Measurements from ENCODE around the gene SART1. TPM values are rescaled to one million over a fixed set of nuclear protein-coding genes. Genes with fewer than 3 reads are reported as not detected.

The SART1 gene
- polyA plus RNA-seq, 1 donor from 2014 or later: 34.9 TPM

DNA sequence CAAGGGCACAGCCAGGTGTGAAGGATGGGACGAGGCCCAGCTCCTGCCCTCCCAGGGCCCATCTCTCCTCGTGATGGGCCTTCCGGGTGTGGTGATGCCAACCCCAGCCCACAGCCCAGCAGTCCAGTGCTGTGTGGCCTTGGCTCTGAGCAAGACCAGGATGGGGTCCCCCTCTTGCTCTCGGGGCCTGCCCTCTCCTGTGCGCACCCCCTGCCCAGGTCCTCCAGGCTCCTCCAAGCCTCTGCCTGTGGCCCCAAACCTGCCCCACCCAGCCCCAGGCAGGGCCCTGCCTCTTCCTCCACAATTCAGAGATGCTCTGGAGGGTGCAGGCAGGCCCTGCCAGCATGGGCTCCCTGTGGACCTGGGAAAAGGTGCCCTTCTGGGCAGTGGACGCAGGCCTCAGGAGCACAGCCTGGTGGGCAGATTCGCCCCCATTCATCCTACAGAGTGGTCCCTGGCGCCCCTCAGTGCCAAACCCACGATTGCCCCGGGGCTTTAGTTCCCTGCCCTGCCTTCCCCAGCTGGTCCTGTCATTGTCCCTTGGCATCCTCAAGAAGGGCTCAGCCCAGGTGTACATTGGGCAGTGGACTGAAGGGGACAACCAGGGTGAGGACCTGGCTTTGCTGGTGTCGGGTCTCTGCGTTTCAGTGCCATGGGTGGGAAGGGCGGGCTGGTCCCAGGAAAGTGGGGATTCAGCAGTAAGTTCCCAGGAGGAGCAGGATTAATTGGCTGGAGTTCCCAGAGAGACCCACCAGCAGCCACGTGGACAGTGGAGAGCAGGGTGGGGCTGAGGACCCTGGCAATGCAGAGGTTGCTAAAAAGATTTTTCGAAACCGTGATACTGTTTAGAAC, 20.7 kb downstream of the SART1 start:
- Histone ChIP-seq H3K27me3 (ENCODE audit: insufficient read depth, low read depth, low read length) (no peaks in the 10 kb centered on the region), H3K9me2 (ENCODE audit: insufficient read depth, low read length) (no peaks in the 10 kb centered on the region), H4K20me1 (ENCODE audit: insufficient read depth) (no peaks in the 10 kb centered on the region)

DNA sequence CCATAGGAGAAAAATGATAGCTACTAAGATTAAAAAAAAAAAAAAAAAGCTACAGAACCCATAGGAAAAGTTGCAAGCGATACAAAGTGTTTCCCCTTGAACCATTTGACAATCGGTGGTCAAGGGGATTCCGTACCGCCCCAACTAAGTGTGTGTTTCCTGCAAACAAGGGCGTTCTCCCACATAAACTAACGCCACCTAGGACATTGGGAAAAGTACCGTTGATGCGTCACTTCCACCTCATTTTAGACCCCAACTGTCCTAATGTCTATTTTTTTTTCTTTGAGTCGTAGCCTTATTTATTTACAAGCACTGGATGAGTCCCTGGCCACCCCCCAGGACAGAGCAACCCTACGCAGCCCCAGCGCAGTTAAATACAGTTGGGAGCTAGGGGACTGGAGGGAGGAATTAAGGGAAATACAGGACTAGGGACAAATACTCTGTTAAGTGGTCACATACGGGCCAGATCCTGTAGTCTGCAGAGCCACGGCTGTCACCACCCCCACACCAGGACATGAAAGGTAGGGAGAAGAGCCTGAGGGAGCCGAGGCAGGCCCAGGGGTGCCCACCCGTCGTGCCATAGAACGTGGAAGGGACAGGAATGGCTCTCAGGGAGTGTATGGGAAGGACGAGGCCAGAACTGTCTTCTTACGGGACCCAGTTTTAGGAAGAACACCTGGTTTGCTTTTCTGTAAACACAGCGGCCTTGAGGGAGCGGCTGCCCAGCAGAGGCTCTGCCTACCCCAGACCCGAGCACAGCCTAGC, 21.5 kb downstream of the SART1 start:
- H3K27ac ChIP-seq (ENCODE audit: low read length): no peak overlapping the region
- no peaks in the 10 kb centered on the region for H4K20me1 ChIP-seq (ENCODE audit: insufficient read depth)
- H3K27me3 ChIP-seq (ENCODE audit: insufficient read depth, low read depth, low read length): no peaks in the 10 kb centered on the region
- no peak overlapping the region for H3K4me2 ChIP-seq (ENCODE audit: low read length)
- no peak overlapping the region for H2AFZ ChIP-seq (ENCODE audit: low read depth, low read length)
- H3K9ac ChIP-seq (ENCODE audit: low read length): no peak overlapping the region
- H3K9me2 ChIP-seq (ENCODE audit: insufficient read depth, low read length): no peaks in the 10 kb centered on the region
- no peak overlapping the region for H3K4me3 ChIP-seq (ENCODE audit: low read length)
- no peaks in the 10 kb centered on the region for H3K36me3 ChIP-seq (ENCODE audit: insufficient read depth, low read length)
- H3F3A ChIP-seq (ENCODE audit: insufficient read depth, low read length, poor library complexity, severe bottlenecking): no peaks in the 10 kb centered on the region
- no peaks in the 10 kb centered on the region for H3K9me3 ChIP-seq (ENCODE audit: low read length)
- H3K79me2 ChIP-seq (replicated peaks; ENCODE audit: insufficient read depth, low read length): no peaks in the 10 kb centered on the region
- TF ChIP-seq EP300 (conservative IDR thresholded peaks at IDR 0.05; ENCODE audit: poor library complexity, severe bottlenecking) (no peak), TAF1 (IDR thresholded peaks at IDR 0.05; ENCODE audit: low read depth) (no peak), MXI1 (conservative IDR thresholded peaks at IDR 0.05; ENCODE audit: poor library complexity, severe bottlenecking) (no peak), RAD21 (conservative IDR thresholded peaks at IDR 0.05) (no peak), SMC3 (conservative IDR thresholded peaks at IDR 0.05; ENCODE audit: poor library complexity) (no peak), POLR2AphosphoS5 (IDR thresholded peaks at IDR 0.05) (no peak)
- TF ChIP-seq, protein P1, sequence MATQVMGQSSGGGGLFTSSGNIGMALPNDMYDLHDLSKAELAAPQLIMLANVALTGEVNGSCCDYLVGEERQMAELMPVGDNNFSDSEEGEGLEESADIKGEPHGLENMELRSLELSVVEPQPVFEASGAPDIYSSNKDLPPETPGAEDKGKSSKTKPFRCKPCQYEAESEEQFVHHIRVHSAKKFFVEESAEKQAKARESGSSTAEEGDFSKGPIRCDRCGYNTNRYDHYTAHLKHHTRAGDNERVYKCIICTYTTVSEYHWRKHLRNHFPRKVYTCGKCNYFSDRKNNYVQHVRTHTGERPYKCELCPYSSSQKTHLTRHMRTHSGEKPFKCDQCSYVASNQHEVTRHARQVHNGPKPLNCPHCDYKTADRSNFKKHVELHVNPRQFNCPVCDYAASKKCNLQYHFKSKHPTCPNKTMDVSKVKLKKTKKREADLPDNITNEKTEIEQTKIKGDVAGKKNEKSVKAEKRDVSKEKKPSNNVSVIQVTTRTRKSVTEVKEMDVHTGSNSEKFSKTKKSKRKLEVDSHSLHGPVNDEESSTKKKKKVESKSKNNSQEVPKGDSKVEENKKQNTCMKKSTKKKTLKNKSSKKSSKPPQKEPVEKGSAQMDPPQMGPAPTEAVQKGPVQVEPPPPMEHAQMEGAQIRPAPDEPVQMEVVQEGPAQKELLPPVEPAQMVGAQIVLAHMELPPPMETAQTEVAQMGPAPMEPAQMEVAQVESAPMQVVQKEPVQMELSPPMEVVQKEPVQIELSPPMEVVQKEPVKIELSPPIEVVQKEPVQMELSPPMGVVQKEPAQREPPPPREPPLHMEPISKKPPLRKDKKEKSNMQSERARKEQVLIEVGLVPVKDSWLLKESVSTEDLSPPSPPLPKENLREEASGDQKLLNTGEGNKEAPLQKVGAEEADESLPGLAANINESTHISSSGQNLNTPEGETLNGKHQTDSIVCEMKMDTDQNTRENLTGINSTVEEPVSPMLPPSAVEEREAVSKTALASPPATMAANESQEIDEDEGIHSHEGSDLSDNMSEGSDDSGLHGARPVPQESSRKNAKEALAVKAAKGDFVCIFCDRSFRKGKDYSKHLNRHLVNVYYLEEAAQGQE (IDR thresholded peaks at IDR 0.05; ENCODE audit: borderline replicate concordance): no peak
- TF ChIP-seq, protein P2, sequence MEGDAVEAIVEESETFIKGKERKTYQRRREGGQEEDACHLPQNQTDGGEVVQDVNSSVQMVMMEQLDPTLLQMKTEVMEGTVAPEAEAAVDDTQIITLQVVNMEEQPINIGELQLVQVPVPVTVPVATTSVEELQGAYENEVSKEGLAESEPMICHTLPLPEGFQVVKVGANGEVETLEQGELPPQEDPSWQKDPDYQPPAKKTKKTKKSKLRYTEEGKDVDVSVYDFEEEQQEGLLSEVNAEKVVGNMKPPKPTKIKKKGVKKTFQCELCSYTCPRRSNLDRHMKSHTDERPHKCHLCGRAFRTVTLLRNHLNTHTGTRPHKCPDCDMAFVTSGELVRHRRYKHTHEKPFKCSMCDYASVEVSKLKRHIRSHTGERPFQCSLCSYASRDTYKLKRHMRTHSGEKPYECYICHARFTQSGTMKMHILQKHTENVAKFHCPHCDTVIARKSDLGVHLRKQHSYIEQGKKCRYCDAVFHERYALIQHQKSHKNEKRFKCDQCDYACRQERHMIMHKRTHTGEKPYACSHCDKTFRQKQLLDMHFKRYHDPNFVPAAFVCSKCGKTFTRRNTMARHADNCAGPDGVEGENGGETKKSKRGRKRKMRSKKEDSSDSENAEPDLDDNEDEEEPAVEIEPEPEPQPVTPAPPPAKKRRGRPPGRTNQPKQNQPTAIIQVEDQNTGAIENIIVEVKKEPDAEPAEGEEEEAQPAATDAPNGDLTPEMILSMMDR (IDR thresholded peaks at IDR 0.05; ENCODE audit: poor library complexity, severe bottlenecking): no peak

More for the DNA sequence above, 20.7 kb downstream of the SART1 start:
- no peak overlapping the region for H2AFZ ChIP-seq (ENCODE audit: low read depth, low read length)
- H3K9me3 ChIP-seq (ENCODE audit: low read length): no peaks in the 10 kb centered on the region
- H3K27ac ChIP-seq (ENCODE audit: low read length): no peak overlapping the region
- H3K79me2 ChIP-seq (replicated peaks; ENCODE audit: insufficient read depth, low read length): no peaks in the 10 kb centered on the region
- H3K36me3 ChIP-seq (ENCODE audit: insufficient read depth, low read length): no peaks in the 10 kb centered on the region
- no peak overlapping the region for H3K4me2 ChIP-seq (ENCODE audit: low read length)
- H3F3A ChIP-seq (ENCODE audit: insufficient read depth, low read length, poor library complexity, severe bottlenecking): no peaks in the 10 kb centered on the region
- H3K4me3 ChIP-seq (ENCODE audit: low read length): no peak overlapping the region
- TF ChIP-seq, protein P1 (IDR thresholded peaks at IDR 0.05; ENCODE audit: borderline replicate concordance): no peak
- no peak for TF ChIP-seq EZH2 (IDR thresholded peaks at IDR 0.05; ENCODE audit: borderline replicate concordance, insufficient read depth, low read length, poor library complexity, severe bottlenecking)
- TF ChIP-seq POLR2AphosphoS5 (IDR thresholded peaks at IDR 0.05): no peak
- TF ChIP-seq SMC3 (conservative IDR thresholded peaks at IDR 0.05; ENCODE audit: poor library complexity): no peak
- TF ChIP-seq, protein P2 (IDR thresholded peaks at IDR 0.05; ENCODE audit: poor library complexity, severe bottlenecking): no peak
- no peak for TF ChIP-seq TAF1 (IDR thresholded peaks at IDR 0.05; ENCODE audit: low read depth)
- no peak for TF ChIP-seq MXI1 (conservative IDR thresholded peaks at IDR 0.05; ENCODE audit: poor library complexity, severe bottlenecking)
- H3K9ac ChIP-seq (ENCODE audit: low read length): no peak overlapping the region
